ENCODE results near the gene CACNA1C. TPM values are rescaled to one million over a fixed set of nuclear protein-coding genes. Genes with fewer than 3 reads are reported as not detected.

The CACNA1C gene
- total and polyA plus RNA-seq, 10 of the 15 experiments (the other 5 are each of a cell fraction or from before 2014, with no cell fraction given) = under 0.01 to 0.15 (median 0.09) TPM; not detected in 5

DNA sequence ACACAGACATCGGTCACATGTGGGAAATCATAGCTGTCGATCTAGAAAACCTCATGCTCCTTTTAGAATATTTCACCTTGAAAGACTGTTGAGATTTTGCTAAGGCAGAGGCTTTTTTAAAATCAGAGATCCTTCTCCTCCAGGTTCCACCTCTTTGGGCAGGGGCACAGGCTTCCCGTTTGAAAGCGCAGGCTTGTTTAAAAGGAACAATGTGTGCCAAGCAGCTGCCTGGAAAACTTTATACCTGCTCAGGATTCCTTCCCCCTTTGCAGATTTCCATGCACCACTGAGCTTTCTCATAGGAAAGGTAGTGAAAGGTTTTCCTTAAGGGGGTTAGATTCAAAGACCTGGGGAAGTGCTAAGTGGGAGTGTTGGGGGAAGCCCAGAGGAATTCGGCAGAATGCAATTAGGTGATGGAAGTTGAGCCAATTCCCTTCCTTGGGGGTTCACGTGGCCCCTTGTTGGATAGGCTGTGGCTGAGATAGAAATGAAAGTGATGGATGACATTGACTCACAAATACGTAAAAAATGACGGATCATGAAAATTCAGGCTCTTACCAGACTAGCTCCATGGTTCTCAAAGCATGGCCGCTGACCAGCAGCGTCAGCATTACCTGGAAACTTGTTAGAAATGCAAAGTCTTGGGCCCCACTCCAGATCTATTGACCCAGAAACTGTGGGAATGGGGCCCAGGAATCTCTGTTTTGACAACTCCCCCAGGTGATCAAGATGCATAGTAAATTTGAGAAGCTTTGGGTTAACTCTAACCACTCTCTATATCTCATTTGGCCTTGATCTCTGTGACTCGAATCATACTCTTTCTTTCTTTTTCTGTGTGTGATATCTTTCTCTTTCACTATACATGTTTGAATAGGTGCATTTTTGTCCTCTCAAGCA is 460.6 kb downstream of the CACNA1C start (continued):
- no peak for TF ChIP-seq STAT1 (conservative IDR thresholded peaks at IDR 0.05)
- TF ChIP-seq TCF3 (IDR thresholded peaks at IDR 0.05; ENCODE audit: borderline replicate concordance, insufficient read depth, low read depth, low read length) = no peak
- TF ChIP-seq RCOR1 (conservative IDR thresholded peaks at IDR 0.05; ENCODE audit: low read depth, low read length) = no peak

DNA sequence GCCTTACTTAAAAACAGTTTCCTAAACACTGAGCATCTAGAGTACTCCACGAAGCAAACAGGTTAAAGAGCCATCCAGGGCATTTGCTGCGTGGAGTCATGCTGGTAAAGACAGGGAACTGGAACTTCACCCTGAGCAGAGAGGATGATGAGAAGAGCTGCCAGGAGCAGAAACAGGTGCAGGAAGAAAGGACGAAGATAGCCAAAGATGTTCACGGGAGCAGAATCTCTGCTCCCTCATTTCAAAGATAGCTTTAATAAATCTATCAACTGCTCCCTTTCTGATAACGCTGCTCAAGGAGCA is 461.2 kb downstream of the CACNA1C start:
- no peak overlapping the region for H2AFZ ChIP-seq (ENCODE audit: control insufficient read depth, low read depth, low read length)
- no peak overlapping the region for H3K4me3 ChIP-seq
- DNase-seq (ENCODE audit: low read depth, low spot score) = no peak
- no peak for ATAC-seq
- in situ Hi-C loops (cut with MboI) = no loop called here
- BruUV-seq (replicated peaks) = no TSS peak
- no peaks in the 10 kb centered on the region for H3K4me1 ChIP-seq (ENCODE audit: control insufficient read depth, insufficient read depth, low read length)
- SMC1A ChIA-PET (ENCODE audit: uncharacterized antibody, unreplicated experiment) = no interaction called here
- H3K27me3 ChIP-seq (replicated peaks in 1 of 2; ENCODE audit: control insufficient read depth in 2 of 2, insufficient read depth in 2 of 2, low read length in 1 of 2) = peaks cover 0 to 3% of the 10 kb centered on the region in 2 experiments; a peak in 1 of 4 replicates
- POLR2A ChIA-PET = no interaction called here
- no peak overlapping the region for H3K4me2 ChIP-seq (ENCODE audit: control insufficient read depth, insufficient read depth)
- no peaks in the 10 kb centered on the region for H4K20me1 ChIP-seq (ENCODE audit: control insufficient read depth, insufficient read depth)
- intact Hi-C loops (cut with micrococcal nuclease; ENCODE audit: unreplicated experiment) = no loop called here
- H3K79me2 ChIP-seq (ENCODE audit: control insufficient read depth, insufficient read depth, low read length) = no peaks in the 10 kb centered on the region
- no peak overlapping the region for H3K9ac ChIP-seq (ENCODE audit: control insufficient read depth, insufficient read depth, low read length)
- TF ChIP-seq HDAC6 (IDR thresholded peaks at IDR 0.05; ENCODE audit: unreplicated experiment) (no peak), NRF1 (conservative IDR thresholded peaks at IDR 0.05; ENCODE audit: low read depth, low read length) (no peak), STAT3 (IDR thresholded peaks at IDR 0.05; ENCODE audit: low read depth, low read length) (no peak), NBN (IDR thresholded peaks at IDR 0.05) (no peak), ZNF24 (IDR thresholded peaks at IDR 0.05) (no peak), RAD21 (IDR thresholded peaks at IDR 0.05; ENCODE audit: insufficient read depth, low read depth, low read length) (no peak), SMAD1 (IDR thresholded peaks at IDR 0.05; ENCODE audit: low read depth, partially characterized antibody) (no peak)
- TF ChIP-seq, protein P1, sequence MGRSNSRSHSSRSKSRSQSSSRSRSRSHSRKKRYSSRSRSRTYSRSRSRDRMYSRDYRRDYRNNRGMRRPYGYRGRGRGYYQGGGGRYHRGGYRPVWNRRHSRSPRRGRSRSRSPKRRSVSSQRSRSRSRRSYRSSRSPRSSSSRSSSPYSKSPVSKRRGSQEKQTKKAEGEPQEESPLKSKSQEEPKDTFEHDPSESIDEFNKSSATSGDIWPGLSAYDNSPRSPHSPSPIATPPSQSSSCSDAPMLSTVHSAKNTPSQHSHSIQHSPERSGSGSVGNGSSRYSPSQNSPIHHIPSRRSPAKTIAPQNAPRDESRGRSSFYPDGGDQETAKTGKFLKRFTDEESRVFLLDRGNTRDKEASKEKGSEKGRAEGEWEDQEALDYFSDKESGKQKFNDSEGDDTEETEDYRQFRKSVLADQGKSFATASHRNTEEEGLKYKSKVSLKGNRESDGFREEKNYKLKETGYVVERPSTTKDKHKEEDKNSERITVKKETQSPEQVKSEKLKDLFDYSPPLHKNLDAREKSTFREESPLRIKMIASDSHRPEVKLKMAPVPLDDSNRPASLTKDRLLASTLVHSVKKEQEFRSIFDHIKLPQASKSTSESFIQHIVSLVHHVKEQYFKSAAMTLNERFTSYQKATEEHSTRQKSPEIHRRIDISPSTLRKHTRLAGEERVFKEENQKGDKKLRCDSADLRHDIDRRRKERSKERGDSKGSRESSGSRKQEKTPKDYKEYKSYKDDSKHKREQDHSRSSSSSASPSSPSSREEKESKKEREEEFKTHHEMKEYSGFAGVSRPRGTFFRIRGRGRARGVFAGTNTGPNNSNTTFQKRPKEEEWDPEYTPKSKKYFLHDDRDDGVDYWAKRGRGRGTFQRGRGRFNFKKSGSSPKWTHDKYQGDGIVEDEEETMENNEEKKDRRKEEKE (IDR thresholded peaks at IDR 0.05) = no peak
- TF ChIP-seq, protein P2, sequence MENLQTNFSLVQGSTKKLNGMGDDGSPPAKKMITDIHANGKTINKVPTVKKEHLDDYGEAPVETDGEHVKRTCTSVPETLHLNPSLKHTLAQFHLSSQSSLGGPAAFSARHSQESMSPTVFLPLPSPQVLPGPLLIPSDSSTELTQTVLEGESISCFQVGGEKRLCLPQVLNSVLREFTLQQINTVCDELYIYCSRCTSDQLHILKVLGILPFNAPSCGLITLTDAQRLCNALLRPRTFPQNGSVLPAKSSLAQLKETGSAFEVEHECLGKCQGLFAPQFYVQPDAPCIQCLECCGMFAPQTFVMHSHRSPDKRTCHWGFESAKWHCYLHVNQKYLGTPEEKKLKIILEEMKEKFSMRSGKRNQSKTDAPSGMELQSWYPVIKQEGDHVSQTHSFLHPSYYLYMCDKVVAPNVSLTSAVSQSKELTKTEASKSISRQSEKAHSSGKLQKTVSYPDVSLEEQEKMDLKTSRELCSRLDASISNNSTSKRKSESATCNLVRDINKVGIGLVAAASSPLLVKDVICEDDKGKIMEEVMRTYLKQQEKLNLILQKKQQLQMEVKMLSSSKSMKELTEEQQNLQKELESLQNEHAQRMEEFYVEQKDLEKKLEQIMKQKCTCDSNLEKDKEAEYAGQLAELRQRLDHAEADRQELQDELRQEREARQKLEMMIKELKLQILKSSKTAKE (IDR thresholded peaks at IDR 0.05; ENCODE audit: low read depth, poor library complexity, severe bottlenecking) = no peak
- TF ChIP-seq, protein P3, sequence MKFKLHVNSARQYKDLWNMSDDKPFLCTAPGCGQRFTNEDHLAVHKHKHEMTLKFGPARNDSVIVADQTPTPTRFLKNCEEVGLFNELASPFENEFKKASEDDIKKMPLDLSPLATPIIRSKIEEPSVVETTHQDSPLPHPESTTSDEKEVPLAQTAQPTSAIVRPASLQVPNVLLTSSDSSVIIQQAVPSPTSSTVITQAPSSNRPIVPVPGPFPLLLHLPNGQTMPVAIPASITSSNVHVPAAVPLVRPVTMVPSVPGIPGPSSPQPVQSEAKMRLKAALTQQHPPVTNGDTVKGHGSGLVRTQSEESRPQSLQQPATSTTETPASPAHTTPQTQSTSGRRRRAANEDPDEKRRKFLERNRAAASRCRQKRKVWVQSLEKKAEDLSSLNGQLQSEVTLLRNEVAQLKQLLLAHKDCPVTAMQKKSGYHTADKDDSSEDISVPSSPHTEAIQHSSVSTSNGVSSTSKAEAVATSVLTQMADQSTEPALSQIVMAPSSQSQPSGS (IDR thresholded peaks at IDR 0.05; ENCODE audit: low read length) = no peak
- TF ChIP-seq, protein P4, sequence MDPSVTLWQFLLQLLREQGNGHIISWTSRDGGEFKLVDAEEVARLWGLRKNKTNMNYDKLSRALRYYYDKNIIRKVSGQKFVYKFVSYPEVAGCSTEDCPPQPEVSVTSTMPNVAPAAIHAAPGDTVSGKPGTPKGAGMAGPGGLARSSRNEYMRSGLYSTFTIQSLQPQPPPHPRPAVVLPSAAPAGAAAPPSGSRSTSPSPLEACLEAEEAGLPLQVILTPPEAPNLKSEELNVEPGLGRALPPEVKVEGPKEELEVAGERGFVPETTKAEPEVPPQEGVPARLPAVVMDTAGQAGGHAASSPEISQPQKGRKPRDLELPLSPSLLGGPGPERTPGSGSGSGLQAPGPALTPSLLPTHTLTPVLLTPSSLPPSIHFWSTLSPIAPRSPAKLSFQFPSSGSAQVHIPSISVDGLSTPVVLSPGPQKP (IDR thresholded peaks at IDR 0.05; ENCODE audit: low read depth, low read length) = no peak
- H3K9me3 ChIP-seq (replicated peaks; ENCODE audit: control insufficient read depth, insufficient read depth, low read length) = no peaks in the 10 kb centered on the region; the same call in 2 of the 3 replicates
- no peak for FAIRE-seq
- no peak overlapping the region for H3K27ac ChIP-seq (ENCODE audit: control insufficient read depth, insufficient read depth)
- CTCF ChIA-PET = no interaction called here
- H3K36me3 ChIP-seq (ENCODE audit: control insufficient read depth in 2 of 2, insufficient read depth in 2 of 2, low read length in 1 of 2) = no peaks in the 10 kb centered on the region
- RAD21 ChIA-PET (ENCODE audit: unreplicated experiment) = no interaction called here
- WGBS (ENCODE audit: insufficient coverage, insufficient replicate concordance, low lambda C conversion rate, missing lambda C conversion rate) = 27% methylated on average over 5 of the region's 5 CpGs

Measured in GM12878 (cell line).